CD4-positive, alpha-beta T cell treated with Interleukin-4 for 4 hours (primary cell): ENCODE data around the gene COLEC11.

Experiments used
- DNase-seq: peaks from one replicate; pipeline ENCODE4 v3.0.0-alpha.2; 2020

The COLEC11 gene

DNA sequence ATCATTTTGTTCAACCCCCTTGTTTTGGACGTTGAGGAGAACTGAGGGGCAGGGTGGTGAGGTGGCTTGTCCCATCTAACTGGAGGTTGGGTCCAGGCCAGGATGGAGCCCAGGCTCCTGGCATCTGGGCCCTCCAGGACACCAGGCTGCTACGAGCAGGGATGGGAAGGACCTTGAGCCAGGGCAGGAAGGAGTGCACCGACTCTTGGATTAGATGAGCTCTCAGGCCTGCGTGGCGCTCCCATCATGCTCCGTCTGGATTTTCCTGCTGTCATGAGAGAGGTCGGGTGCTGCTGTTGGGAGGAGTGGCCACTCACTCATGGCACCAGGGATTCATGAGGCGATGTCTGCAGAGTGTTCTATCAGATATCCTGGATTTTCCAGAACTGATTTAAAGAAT, 44.7 kb downstream of the COLEC11 start:
- DNase-seq: no peak

DNA sequence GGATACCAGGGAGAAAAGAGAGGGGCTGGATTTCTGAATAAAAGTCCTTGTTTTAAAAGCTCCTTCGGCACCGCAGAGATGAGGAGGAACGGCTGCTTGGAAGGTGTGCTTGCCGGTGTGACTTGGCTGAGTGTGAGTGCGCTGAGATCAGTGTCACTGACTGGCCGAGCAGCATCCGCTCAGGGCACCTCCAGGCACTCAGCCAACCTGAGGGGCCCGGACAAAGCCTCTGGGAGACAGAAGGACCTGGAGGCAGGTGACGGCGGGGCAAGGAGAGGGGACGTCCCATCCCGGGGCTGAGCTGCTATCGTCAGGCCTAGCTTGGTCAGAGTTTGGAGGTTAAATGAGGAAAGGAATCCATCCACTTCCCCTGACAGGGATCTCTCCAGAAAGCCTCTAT, 46.3 kb downstream of the COLEC11 start:
- DNase-seq: no peak

GRCh38 chr2:3641841-3642421, 47.0 kb downstream of the COLEC11 start:
- DNase-seq: no peak

DNA sequence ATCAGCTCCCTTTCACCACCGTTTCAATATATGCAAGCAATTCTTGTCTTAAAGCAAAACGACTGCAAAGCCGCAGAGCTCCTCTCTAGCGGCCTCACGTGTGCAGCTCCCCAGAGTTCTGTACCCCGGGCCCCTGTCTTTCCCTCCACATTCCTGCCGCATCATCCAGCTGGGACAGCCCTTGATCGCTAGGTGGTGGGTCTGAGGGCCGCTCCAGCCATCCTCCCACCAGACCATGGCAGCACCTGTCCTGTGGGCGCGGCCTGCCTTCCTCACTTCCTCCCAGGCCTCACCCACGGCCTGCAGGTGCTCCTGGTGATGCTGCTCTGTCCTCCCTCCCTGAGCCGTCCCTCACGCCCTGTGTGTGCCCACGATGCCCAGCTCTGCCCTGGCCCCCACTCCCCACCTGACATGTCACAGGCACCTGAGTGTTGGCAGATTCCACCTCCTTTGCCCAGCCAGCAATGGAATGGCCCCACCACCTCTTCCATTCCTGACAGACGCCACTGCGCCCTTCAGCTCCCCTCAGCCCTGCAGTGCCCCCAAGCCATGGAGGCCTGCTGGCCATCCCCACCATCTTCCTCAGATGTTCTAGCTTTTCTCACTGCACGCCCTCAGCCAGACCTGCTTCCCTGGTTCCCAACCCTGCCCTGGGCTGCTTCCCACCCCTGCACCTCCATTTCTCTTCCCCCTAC, 47.8 kb downstream of the COLEC11 start:
- DNase-seq: no peak

DNA sequence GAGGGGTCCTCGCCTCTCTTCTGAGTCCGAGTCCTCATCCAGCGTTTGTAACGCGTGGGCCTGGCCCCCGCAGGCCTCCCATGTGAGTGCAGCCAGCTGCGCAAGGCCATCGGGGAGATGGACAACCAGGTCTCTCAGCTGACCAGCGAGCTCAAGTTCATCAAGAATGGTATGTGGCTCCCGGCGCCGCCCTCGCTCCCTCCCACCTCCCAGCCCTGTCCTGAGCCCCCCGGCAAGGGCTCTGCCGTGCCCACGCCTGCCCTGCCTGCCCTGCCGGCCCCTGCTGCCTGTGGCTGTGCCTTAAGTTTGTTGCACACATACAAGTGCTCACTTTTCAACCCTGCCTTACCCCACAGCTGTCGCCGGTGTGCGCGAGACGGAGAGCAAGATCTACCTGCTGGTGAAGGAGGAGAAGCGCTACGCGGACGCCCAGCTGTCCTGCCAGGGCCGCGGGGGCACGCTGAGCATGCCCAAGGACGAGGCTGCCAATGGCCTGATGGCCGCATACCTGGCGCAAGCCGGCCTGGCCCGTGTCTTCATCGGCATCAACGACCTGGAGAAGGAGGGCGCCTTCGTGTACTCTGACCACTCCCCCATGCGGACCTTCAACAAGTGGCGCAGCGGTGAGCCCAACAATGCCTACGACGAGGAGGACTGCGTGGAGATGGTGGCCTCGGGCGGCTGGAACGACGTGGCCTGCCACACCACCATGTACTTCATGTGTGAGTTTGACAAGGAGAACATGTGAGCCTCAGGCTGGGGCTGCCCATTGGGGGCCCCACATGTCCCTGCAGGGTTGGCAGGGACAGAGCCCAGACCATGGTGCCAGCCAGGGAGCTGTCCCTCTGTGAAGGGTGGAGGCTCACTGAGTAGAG, 48.7 kb downstream of the COLEC11 start:
- no peak for DNase-seq

GRCh38 chr2:3644246-3644525, 49.3 kb downstream of the COLEC11 start:
- no peak for DNase-seq

DNA sequence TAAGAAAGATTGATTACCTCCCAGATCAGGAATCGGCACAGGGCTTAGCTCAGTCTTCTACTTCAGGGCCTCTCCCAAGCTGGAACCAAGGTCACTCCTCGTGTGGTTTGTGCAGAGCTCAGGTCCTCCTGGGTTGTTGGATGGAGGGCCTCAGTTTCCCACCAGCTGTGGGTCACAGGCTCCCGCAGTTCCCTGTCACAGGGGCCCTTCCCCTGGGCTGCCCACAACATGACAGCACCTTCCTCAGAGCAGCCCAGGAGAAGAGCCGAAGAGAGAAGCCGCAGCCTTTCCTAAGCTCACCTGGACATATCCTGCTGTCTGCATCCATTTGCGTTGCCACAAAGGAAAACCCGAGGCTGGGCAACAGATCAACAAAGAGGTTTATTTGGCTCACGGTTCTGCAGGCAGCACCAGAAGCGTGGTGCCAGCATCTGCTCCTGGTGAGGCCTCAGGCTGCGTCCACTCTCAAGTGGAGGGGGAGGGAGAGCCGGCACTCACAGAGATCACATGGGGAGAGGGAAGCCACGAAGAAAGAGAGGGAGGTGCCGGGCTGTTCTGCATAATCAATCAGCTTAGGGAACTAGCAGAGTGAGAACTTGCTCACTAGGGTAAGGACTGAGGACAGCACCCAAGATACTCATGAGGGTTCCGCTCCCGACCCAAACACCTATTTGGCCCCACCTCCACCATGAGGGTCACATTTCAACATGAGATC, 50.1 kb downstream of the COLEC11 start:
- DNase-seq: no peak

- no peak for DNase-seq
Observed at GRCh38 chr2:3645745-3646389, 51.0 kb downstream of the COLEC11 start.

DNA sequence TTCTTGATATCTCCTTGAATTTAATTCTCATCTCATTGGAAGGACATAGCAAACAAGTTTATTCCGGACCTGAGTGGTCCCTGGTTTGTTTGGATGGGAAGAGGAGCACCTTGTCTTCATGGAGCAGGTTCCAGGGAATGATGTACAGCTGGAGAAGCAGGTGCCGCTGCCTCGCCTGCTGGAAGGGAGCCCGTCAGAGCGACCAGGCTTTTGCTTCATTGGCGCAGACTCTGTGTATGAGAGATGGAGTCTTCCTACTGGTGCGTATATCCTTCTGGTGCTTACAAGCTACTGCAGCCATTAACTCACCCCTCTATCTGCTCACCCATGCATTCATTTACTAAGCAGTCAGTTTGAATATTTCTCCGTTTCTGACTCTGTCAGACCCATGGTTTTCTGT, 51.5 kb downstream of the COLEC11 start:
- DNase-seq: no peak

- no peak for DNase-seq
Observed at GRCh38 chr2:3647246-3647645, 52.3 kb downstream of the COLEC11 start.

DNA sequence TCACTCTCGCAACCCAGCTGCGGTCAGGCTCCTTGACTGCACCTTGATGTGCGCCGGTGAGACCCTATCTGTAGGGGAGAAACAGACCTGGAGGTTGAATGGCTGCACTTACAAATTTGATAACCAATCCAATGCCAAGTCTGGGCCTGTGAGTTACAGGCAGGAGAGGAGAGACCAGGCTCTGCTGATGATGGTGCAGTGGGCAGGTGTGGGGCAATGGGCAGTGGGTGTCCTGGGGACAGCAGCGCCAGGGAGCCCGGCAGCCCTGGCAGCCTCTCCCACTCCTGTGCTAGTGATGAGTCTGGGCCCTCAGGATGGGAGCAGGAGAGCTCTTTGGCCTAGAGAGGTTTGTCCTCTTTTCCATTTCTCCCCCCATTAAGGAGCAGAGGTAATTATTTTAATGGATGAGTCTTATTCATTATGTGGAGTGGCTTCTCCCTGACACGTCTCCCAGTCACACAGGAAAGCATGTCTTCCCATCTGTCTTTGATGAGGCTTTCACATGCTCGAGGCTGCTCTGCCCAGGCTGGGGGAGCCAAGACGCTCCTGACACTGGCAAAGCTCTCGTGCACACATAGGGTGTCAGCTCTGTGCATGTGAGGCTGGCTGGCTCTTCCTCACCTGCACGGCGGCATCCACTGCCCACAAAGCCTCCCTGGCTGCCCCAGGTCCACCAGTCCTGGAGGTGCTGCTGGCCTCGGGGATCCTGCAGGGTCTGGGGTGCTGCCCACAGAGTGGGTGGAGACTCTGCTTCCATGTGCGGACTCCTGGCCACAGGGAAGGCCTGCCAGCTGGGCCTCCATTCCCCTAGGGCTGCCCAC, 53.1 kb downstream of the COLEC11 start:
- DNase-seq: no peak

DNA sequence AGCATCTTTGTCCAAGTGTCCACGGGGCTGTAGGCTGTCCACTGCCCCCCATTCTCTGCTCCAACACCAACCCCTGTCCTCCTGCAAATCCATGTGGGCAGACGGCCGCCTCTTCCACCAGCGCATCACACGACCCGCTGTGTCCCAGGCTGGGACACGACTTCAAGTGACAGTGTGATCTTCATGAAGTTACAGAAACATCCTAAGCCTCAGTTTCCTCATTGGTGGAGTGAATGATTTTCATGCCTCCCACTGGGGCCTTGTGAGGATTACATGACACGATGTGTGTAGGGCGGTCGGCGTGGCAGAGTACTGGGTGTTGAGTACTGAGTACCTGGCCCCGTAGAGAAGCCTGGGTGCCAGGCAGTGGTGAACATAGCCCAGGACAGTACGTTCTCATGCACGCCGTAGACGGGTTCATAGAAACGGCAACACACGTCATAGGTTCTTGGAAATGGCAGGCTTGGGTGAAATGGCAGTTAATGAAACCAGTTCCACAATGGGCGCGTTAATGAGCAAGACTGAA, 53.8 kb downstream of the COLEC11 start:
- DNase-seq: no peak

DNA sequence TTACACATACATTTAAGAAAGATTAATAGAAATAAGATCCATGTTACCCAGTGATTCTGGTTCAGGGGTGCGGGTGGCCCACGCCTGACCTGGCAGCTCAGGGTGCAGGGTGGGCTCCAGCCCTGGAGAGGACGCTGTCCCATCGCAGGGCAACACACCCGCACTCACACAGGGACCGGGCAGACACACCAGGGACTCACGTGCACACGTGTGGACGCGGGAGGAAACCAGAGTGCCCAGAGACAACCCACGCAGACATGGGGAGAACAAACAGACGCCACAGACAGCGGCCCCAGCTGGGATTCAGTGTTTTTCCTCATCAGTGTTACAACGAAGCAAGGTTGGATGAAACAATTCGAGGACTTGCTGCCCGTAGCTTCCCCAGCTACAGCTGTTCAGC, 54.7 kb downstream of the COLEC11 start:
- no peak for DNase-seq

DNA sequence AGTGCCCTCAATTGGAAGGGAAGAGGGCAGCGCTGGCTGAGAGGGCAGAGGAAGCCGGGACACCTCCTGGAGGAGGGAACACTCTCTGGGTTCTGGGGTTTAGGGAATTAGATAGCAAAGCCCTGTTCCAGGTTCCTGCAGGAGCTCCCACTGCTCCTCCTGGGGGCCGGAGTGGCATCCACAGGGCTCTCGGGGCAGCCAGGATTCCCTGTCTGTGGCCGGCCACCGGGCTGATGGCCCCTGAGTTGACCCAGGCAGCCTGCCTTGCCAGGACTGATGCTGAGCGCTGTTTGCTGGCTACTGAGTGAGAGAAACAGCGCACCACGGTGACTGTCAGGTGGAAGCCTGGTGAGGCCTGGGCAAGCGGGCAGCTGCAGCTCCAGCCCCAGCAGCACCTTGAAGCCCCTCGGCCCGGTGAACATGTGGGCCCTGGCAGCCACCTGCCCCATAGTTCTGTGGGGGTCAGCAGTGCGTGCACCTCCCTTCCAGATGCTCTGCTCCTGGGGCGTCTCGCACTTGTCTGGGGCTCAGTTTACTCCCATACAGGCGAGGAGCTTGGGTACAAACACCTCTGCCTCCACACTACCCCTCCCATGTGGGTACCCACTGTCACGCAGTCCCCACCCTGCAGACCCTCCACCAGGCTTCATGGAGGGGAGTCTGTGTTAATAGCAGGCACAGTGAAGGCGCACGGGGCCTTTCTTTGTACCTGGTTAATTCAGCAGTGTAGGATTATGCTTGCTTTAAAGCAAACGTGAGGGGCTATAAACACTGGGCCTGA, 55.4 kb downstream of the COLEC11 start:
- DNase-seq: no peak

DNA sequence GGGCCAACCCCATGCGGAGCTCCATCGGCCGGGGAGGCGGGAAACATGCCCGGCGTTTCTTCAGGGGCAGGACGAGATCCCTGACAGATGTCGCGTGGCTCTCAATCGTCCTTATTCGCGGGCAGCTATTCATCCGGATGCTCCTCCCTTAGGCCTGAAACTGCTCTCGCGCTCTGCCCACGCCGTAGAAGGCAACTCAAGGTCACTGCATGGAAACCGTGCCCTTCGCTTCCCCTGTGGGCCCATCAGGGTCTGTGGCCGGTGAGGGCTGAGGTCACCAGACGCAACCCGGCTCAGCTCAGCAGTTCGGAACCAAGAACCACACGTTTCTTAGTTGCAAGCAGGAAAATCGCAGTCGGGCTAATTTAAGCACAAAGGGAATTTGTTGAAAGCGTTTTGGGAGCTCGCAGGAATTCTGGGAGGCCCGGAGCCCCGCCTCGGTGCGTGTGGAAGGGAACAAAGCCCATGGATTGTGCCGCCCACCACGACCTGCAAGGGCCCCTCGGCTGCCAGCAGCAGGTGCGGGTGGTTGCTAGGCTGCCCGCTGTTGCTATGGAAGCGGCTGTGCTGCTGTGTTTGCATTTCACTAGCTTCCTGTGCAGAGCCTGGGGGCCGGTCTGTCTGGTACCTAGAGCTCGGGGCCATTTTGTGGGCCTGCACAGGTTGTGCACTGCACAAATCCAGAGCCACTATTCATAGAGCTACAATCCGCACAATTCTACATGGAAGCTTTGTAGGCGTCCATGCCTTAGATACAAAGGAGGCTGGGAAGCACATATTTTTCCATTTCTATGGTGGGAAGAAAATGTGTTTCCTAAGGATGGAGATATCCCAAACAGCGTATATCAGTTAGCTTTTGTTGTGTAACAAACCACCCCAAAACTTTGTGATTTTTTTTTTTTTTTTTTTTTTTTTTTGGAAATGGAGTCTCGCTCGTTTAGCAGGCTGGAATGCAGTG, 57.1 kb downstream of the COLEC11 start:
- DNase-seq: peak; percentile 77

- no peak for DNase-seq
Observed at GRCh38 chr2:3652896-3653625, 58.1 kb downstream of the COLEC11 start.

- no peak for DNase-seq
Observed at GRCh38 chr2:3654011-3654410, 59.1 kb downstream of the COLEC11 start.

DNA sequence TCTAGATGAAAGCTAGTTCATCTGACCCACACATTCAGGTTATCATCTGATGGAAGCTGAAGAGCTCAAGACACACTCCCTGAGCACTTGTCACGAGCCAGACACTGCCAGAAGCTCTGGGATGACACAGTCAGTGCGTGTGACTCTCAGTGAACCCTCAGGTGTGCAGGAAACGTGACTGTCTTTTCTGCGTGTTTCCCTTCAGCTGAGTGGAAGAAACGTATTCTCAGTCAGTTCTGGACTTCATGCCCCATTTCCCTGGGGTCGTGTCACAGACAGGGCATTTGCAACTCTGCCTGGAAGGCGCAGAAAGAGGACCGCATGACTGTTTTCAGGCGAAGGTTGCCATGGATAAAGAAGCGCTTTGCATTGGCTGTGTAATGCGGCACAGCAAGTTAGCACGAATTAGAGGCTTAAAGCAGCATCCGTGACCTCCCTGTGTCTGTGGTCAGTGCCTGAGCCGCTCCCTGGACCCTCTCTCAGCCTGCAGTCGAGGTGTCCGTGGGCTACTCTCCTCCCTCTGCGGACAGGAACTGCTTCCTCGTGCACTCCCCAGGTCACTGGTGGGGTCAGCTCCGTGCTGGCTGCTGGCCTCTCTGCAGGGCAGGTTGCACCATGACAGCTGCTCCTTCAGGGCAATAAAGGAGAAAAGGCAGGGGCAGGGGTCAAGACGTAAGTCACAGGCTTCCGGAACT, 59.8 kb downstream of the COLEC11 start:
- DNase-seq: no peak
